GM19467 (cell line): ENCODE data around the gene HASPIN.

Experiments used
- ATAC-seq: cut with Tn5 transposase; IDR thresholded peaks from one replicate; pipeline ENCODE4 v1.9.1; 2021; ENCODE audit warnings: mild to moderate bottlenecking, moderate library complexity; ENCODE audit not compliant: unreplicated experiment

Gene HASPIN

DNA sequence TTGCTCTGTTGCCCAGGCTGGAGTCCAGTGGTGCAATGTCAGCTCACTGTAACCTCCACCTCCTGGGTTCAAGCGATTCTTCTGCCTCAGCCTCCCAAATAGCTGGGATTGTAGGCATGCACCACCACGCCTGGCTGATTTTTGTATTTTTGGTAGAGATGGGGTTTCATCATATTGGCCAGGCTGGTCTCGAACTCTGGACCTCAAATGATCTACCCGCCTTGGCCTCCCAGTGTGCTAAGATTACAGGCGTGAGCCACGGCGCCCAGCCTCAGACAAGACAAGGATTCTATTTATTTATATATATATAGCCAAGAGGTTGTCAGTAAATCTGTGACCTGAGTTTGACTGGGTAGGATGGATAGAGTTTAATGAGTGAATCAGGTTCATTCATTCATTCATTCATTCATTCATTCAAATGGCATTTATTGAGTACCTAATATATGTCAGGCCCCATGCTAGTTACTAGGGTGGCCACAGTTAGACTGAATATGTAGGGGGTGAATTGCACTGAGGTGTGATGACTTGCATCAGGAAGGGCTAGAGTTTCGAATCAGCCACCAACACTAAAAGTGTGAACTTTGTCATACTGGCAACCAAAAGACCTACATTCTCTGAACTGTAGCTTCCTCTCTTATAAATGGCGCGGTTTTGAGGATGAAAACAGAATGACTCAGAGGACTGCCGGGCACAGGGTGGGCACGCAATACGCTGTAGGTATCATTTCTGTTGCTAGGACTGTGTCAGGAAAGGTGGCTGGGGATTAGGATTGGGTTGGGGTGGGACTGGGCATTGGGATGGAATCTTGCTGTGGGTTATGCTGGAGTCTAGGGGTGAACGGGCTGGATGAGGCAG is 39.4 kb downstream of the HASPIN start:
- ATAC-seq, result peak; percentile 81

DNA sequence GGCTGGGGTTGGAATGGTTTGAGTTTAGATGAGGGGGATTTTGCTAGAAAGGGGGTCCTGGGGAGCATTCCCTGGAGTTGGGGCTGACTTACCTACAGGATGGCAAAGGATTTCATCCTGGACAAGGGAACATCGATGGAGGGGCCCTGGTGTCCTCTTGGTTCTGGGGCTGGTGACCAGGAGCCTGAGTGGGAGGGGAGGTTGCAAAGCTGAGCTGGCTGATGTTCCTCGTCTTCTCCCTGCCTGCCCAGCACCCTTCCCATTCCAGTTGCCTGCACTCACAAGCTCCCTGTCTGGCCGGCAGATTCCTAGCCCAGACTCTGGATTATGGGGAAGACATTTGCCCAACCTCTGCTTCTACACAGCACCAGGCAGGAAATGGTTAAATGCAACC is 40.1 kb downstream of the HASPIN start:
- no peak for ATAC-seq

DNA sequence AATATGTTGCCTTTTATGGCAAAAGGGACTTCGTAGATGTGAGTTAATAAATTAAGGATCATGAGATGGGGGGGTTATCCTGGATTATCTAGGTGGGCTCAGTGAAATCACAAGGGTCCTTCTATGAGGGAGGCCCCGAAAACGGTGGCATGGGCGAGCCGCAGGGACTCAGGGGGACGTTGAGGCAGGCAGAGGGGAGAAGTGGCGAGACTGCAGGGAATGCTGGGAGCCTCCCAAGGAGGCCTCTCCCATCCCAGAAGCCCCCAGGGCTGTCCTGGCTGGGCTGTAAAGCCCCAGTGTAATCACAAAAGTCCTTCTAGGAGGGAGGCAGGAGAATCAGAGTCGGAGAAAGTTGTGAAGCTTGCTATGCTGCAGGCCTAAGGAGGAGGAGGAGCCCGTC is 42.3 kb downstream of the HASPIN start:
- ATAC-seq, result no peak

DNA sequence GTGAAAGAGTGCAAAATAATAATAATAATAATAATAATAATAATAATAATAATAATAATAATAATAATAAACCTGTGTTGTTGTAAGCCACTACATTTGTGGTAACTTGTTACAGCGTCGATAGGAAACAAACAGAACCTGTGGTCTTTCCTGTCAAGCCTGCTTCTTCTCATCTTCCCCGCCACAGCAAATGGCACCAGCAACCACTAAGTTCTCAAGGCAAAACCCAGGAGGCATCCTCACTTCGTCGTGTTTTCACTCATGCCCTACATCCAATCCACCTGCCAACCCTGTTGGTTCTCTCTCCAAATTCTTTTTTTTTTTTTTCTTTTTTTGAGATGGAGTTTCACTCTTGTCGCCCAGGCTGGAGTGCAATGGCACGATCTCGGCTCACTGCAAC is 43.1 kb downstream of the HASPIN start:
- ATAC-seq, result no peak

DNA sequence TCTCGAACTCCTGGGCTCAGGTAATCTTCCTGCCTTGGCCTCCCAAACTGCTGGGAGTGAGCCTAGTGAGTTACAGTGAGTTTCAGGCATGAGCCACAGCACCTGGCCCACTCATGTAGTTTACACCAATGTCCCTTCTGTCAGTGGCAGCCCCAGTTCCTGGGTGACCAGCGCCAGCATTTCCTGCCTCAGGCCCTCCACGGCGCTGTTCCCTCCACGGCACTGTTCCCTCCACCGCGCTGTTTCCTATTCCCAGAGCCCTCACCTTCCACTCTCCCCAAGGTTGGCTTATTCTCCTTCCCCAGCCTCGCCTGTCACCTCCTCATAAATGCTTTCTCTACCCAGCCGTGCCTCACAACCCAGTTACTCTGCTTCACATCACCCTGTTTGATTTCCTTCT is 44.6 kb downstream of the HASPIN start:
- no peak for ATAC-seq

DNA sequence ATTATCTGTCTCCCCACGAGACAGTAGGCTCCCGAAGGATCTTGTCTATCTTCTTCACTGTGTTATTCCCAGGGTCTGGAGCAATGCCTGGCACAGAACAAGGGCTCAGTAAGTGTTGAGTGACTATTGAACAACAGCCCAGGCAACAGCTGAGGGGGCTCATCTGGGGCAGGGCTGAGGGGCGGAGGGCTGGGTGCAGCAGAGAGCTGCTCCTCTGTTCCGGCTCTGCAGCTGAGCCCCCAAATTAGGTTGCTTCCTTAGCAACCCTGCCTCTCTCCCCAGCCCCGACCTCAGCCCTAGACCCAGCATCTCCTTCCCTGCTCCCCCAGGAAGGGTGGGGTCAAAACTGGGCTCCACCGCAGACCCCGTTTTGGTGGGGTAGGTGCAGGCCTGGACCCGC is 45.1 kb downstream of the HASPIN start:
- ATAC-seq, result no peak

DNA sequence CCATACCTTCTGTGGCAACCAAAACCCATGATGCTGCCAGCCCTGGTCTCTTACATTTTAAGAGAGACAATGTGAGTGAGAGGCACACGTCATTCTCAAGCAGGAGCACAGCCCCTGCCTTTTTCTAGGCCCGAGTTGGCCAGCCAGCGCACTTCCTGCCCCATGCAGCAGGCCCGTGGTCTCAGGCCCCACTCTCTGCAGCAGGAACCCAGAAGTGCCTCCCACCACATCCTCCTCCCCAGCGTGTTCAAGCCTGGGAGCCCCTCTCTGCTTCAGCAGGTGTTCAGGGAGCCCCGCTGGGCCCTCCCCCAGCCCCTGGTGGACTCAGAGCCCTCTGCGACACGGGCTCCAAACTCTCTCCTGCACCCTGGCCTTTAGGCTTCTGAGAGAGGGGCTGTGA is 46.8 kb downstream of the HASPIN start:
- ATAC-seq, result no peak

DNA sequence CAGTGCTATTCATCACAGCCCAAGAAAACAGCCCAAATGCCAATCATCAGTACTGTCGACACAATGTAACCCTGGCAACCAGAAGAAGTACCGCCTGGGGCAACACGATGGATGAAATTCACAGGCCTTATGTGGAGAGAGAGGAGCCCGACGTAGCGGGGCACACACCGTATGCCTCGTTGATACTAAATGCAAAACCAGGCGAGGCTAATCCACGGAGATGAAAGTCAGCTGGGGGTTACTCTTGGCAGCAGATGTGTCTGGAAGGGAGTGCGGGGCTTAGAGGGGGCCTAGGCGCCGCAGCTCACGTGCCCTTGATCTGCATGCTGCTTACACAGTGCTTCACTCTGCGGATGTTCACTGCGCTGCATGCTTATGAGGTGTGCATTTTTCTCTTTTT is 47.4 kb downstream of the HASPIN start:
- no peak for ATAC-seq

DNA sequence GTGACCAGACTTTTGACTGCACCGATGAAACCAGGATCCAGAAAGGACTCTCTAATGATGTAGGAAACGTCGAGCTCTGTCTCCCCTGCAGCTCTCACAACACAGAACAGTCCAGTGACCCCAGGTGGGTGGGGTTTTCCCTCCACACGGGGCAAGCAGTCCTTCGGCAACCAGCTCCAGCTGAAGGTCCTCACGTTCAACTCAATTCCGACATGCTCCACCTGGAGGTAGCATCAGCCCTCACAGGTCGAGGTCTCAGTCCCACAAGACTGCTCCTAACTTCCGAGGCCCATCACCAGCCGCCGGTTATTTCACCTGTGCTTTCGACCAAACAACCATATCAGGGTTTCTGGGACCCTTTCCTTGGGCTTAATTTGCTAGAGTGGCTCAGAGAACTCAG is 49.1 kb downstream of the HASPIN start:
- ATAC-seq, result no peak

DNA sequence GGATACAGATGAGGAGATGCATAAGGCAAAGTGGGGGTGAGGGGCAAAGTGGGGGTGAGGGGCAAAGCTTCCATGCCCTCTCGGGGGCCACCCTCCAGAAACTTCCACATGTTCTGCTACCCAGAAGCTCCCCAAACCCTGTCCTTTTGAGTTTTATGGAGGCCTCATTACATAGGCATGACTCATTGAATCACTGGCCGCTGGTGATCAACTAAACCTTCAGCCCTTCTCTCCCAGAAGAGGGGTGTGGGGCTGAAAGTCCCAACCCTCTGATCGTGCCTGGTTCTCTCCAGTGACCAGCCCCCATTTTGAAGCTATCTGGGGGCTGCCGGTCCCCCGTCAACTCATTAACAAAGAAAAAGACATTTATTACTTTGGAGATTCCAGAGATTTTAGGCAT is 49.8 kb downstream of the HASPIN start:
- no peak for ATAC-seq

DNA sequence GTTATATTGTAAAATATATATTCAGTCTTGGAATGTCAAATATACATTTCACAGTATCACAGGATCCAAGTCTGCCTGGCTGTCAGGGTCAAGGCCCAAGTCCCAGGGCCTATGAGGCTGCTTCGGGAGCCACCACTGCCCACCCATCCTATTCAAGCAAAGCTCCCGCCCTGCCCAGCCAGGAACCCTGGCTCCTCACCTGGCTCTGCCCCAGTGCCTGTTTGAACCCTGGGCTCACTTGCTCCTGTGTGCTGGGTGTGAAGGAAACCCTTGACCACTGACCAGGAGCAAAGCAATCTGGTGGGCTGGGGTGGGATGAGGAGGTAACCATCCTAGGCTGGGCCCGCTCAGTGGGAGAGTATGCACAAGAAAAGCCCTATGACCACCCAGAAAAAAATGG is 50.3 kb downstream of the HASPIN start:
- no peak for ATAC-seq
